GM19035 (cell line): ENCODE results near the gene PIGN.

Source experiments
- ATAC-seq: cut with Tn5 transposase; IDR thresholded peaks from one replicate; pipeline ENCODE4 v1.9.1; 2021; ENCODE audit not compliant: unreplicated experiment

The PIGN gene

GRCh38 chr18:62186774-62187542 is at the start of gene PIGN, which contains the start of gene RELCH:
Gene PIGN (minus strand): TSS chr18:62187056. CDS start chr18:62161353, 25,703 bp downstream.
Gene RELCH (plus strand): TSS chr18:62187255. CDS start chr18:62187506, 251 bp downstream.
- peak; percentile 89 for ATAC-seq

- ATAC-seq: no peak
Observed at GRCh38 chr18:62236252-62236651, 49.4 kb upstream of the PIGN start.

DNA sequence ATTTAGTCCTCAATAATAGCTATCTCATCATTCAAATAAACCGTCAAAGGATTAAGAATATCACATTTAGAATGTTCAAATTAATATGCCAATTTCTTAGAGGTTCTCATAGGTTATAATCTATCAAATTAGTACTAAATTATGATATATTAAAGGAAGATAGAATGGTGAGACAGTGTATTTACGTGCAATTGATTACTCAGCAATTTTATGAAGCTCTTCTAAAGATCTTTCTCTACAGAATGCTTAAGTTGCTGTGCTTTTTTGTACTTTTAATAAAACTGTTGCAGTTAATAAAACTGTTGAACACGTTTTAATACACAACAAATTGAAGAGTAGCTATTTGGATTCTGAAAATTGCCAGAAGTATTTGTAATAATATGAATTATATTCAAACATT is 39.2 kb upstream of the PIGN start:
- no peak for ATAC-seq

DNA sequence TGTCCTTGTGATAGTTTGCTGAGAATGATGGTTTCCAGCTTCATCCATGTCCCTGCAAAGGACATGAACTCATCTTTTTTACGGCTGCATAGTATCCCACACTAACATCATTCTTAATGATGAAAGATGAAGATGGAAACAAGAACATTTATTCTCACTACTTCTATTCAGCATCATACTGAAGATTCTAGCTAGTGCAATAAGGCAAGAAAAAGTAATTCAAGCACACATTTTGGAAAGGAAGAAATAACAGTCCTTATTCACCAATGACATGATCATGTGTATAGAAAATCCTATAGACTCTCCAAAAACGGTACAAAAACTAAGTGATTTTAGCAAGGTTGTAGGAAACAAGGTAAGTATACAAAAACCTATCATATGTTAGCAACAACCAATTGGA is 37.4 kb upstream of the PIGN start:
- ATAC-seq: no peak

- ATAC-seq: no peak
Observed at GRCh38 chr18:62214790-62215189, 27.9 kb upstream of the PIGN start.

GRCh38 chr18:62211325-62211828 is 24.5 kb upstream of the PIGN start:
- ATAC-seq: no peak

GRCh38 chr18:62210138-62210537 is 23.3 kb upstream of the PIGN start:
- ATAC-seq: no peak

DNA sequence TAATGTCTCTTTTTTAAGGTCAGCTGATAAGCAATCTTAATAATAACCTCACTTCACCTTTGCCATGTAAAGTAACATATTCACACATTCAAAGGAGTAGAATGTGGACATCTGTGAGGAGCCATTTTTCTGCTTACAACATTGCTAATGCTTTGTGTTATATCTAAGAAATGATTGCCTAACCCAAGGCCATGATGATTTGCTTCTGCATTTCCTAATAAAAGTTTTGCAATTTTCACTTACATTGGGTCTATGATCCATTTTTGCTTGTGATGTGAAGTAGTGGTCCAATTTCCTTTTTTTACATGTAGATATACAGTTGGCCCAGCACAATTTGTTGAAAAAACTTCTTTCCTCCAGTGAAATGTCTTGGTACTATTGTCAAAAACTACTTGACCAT is 22.2 kb upstream of the PIGN start:
- ATAC-seq: no peak

DNA sequence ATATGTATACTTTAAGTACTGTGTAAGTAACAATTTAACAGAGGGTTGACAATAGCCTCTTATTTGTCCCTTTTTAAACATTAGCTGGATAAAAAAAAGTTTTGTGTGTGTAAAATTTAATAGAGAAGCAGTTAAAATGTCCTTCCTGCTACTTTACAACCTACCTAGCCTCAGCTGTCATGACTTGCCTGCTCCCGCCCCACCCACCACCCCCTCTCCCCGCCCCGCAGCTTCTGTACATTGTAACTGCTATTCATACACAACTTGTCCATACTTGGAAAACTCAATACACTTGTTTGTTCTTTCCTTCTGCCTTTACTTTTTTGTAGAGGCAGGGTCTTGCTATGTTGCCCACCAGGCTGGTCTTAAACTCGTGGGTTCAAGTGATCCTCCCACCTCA is 19.7 kb upstream of the PIGN start:
- no peak for ATAC-seq

GRCh38 chr18:62205824-62206223 is 19.0 kb upstream of the PIGN start:
- ATAC-seq: no peak

DNA sequence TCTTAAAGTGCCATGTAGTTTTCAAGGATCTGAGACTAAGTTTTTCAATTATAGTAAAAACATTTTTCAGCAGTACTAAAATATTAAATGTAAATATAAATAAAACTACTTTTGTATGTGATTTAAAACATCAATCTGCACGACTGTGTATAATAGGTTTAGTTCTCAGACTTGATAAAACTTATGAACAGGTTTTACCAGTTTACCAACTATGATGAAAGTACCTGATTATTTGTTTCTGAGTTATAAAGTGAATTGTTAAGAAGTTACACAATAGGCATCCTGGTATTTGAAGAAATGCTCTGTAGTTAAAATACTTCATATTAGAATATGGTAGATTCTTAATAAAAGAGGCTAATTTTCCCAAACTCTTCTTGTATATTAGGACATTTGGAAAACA is 15.0 kb upstream of the PIGN start:
- no peak for ATAC-seq

- no peak for ATAC-seq
Observed at GRCh38 chr18:62200121-62200914, 13.5 kb upstream of the PIGN start.

GRCh38 chr18:62199629-62200028 is 12.8 kb upstream of the PIGN start:
- no peak for ATAC-seq

- no peak for ATAC-seq
Observed at GRCh38 chr18:62198259-62198658, 11.4 kb upstream of the PIGN start.

GRCh38 chr18:62196980-62197379 is 10.1 kb upstream of the PIGN start:
- ATAC-seq: no peak

DNA sequence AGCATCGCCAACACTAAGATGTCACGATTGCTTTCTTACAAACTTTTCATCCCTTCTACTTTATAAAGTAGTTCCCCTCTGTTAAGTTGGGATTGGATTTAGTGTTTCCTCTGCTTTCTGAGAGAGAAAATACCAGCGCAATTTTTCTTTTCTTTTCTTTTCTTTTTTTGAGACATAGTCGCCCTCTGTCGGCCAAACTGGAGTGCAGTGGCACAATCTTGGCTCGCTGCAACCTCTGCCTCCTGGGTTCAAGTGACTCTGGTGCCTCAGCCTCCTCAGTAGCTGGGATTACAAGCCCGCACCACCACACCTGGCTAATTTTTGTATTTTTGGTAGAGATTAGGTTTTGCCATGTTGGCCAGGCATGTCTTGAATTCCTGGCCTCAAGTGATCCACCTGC is 9.2 kb upstream of the PIGN start:
- ATAC-seq: no peak

GRCh38 chr18:62189208-62189607 is 2.4 kb upstream of the PIGN start:
- ATAC-seq: no peak

GRCh38 chr18:62187543-62188510 is 971 bp upstream of the PIGN start:
- ATAC-seq: peak; percentile 3

DNA sequence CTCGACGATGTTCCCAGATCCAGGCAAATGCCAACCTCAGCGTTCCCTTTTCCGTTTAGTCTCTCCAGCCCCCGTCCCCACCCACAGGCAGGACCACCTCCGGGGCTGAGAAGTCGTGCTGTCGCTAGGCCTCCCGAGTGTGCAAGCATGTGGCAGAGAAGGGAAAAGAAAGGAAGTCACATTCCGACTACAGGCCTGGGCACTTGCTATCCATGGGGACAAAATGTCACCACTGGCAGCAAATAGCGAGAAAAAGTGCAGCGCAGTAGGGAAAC is 420 bp downstream of the PIGN start:
- ATAC-seq: peak; percentile 2

DNA sequence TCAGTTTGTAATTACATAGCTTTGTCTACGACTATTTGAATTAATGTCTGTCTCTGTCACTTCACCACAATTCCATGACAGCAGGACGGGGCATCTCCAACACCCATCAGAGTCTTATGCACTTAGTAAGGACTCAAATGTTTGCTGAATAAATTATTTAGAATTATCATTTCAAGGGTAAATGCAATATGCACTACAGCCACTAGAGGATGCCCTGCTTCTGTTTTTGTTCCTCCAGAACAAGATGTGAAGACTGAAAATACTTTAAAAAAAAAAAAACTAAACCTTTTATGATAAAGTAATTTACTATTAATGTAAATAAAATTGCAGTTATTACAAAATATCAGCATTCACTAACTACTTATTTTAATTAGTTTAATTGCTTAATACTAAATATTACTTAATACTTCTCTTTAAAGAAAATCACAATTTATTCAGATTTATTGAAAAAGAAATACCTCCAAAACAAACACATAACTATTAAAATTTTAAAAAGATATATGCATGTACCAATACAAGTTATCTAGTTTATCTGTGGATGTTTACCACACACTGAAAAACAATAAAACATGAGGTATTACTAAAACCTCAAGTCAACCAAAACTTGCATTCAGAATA is 3.2 kb downstream of the PIGN start:
- ATAC-seq: no peak

GRCh38 chr18:62182220-62182619 is 4.6 kb downstream of the PIGN start:
- ATAC-seq: no peak
